H4 (cell line): ENCODE results near the gene GABRB3. TPM values are rescaled to one million over a fixed set of nuclear protein-coding genes. Genes with fewer than 3 reads are reported as not detected.
A peak's percentile ranks its signal among the peaks of the same experiment; 100 is the strongest.

Source experiments
- DNase-seq: peaks from one replicate; pipeline ENCODE4 v3.0.0-alpha.2; 2015; ENCODE audit warnings: low spot score
- total RNA-seq: library from RNA; depleted of rRNA; stranded (reverse); fragments of >200 nt; shearing (Covaris generic); gene quantifications from 2 replicates; pipeline ENCODE4 v1.2.3, GENCODE V29; 2014

The GABRB3 gene
- total RNA-seq, 1 experiment from 2014 or later = 21.1 TPM

DNA sequence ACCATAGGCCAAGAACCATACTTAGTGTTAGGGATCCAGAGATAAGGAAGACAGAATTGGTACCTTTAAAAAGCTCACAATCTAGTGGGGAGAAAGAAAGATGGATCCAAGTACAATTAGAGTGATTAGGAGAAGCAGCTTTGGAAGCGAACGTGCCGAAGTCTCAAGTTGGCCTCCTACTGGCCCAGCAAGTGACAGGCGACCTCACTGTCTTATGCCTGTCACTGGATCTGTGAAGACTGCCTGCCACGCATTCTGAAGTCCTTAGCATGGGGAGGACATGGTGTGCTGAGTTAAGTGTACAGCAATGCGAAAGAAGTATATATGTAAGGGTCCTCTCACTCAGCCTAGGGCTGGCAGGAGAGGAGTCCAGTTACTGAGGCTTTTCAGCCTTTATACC, 141.0 kb downstream of the GABRB3 start:
- no peak for DNase-seq

DNA sequence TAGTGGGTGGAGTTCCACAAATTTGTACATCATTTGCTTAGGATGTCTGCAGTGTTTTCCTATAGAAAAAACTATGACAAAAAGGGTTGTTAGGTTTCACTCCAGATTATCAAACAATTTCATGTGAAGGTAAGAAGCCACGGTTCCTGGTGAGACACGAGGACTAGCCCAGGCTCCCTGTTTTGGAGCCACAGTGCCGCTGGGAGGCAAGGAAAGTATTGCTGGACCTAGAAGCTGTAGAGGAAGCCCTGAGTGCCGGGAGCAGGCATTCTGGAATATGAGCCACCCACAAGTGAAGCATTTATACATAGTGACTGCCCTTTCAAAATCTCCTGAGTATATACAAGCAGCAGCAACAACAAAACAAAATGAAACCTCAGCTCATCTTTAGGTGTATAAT, 142.0 kb downstream of the GABRB3 start:
- DNase-seq = peak; percentile 22

DNA sequence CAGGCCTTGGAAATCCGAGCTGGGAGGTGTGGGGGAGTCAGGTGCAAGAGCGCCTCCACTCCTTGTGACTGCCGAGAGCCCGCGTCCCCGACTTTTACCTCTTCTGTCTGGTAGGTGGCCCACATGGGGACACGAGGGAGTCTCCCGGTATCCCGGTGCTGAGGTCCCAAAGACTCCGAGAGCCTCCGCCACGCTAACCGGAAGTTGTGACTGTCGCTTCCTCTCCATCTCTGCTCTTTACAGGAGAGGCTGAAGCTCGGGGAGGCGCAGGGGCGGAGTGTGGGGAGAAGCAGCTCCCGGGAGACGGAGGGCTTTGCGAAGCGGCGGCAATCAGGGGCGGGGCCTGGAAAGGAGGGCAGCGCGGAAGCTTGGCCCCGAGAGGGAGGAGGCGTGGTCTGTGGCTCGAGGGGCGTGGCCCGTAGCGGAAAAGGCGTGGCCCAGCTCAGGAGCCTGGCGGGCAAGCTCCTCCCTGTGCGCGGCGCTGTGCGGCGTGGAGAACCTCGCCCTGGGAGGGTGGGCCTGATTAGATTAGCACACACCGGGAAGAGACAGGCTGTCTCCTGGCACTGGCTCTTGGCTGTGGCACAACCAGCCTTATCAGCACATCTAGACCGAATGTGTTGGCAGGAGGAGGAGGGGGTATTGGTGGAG, 143.9 kb downstream of the GABRB3 start:
- peak; percentile 82 for DNase-seq

DNA sequence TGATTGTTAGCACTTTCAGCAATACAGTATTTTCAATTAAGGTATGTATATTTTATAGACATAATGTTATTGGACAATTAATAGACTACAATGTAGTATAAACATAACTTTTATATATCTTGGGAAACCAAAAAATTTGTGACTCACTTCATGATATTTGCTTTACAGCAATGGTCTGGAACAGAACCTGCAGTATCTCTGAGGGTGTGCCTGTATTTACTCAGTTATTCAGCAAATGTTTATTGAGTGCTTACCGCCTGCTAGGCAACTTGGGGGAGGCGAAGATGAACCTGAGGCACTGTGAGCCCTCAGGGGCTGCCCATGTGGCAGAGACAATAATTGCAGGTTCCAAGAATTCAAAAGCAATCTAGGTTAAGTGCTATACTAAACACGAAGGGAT, 144.8 kb downstream of the GABRB3 start:
- DNase-seq = no peak

DNA sequence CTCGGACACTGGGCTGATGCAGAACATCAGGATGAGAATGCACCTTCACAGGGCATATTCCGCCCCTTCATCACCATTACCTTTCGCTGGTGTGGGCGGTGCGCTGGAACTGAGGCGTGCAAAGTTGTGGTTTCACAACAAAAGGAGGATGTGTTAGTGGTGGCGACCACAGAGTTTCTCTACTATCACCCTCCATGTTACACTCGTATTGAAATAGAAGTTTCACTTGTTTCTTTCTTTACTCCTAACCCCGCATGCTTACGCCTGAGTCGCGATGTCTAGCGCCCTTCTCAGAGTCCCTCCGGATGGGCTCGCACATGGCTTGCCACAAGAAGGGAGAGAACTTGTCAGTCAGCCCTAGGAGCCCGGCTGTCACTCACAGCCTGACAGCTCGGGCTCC, 148.7 kb downstream of the GABRB3 start:
- no peak for DNase-seq

DNA sequence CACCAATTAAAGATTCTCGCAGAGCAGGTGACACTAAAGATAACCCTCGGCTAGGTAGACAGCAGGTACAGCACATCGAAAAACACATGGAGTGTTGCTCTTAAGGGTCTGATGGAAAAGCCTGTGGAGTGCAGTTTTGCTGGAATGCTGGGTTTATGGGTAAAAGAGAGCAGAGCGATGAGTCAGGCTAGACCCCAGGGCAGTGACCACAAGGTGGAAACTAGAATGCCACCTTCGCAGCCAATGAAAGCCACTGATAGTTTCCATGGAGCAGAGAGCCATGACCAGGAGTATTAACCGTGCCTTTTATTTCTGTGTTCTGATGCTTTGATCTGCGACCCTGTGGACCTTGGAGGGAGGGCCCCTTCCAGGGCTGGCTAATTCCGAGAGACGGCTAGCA, 149.8 kb downstream of the GABRB3 start:
- peak; percentile 54 for DNase-seq

DNA sequence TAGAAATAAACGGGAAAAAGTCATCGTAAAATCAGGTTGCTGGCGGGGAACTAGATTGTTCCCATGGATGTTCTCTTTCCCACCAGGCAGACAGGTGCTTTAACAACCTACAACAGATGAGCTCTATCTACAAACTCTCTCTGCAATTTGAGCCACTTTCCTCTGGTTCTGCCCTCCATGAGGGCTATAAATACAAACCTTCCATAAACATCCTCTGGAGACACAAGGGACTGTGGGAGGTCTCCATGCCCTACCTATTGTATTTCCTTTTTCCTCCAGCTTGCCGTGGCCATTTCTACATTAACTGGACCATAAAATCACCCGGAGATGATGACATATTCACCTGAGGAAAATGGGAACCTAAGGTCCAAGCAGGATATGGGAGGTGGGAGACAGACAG, 151.1 kb downstream of the GABRB3 start:
- DNase-seq = no peak

DNA sequence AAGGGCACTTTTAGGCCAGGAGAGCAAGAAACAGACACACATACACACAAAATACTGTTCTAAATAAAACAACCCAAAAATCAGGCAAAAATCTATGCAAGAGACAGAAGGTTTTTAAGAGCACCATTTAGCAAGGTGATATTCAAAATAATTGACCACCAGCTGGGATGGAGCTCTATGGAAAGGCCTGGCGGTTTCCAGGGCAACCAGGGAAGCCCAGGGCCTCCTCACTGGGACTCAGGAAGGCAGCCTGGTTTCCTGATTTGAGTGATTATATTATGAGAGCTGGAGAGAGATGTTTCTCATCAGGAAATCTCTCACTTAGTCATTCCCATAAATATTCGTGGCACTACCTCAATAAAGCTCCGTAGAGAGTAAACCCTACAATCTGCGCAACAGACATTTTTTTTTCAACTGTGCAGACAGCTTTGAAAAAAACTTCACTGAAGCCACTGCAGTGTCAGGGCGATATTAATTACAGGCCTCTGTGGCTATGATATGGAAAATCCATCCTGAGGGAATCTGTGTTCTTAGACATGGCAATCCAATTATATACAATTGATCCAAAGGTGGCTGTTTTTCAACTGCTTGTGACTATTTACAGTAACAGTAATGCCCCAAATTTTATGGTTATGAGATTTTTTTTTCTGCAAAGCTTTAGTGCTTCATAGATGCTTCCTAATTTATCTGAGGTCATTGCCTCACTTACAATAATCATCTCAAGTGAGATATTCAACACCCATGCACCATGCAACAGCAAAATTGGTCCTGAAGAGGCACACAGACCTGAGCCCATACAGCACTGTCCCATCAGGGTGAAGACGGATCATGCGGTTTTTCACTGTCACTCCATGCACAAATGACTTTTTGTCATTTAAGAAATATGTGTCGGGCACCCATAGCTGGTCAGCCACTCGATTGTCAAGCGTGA, 152.1 kb downstream of the GABRB3 start:
- DNase-seq = no peak

DNA sequence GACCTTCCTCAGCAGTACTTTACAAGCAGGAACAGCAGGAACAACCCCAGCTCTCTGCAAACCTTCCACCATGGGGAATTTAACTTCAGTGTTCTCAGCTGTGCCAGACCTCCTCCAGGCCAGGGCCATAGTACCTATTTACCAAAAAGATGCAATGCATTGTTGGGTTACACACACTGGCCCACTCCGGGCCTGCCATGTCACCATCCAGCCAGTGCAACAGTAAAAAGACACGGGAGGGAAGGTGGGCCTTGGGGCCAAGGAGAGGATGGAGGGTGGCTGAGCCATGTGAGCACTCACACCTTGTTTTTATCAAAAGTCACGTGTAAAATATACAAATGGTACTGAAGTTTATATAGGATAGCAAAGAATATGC, 157.0 kb downstream of the GABRB3 start:
- DNase-seq = no peak

DNA sequence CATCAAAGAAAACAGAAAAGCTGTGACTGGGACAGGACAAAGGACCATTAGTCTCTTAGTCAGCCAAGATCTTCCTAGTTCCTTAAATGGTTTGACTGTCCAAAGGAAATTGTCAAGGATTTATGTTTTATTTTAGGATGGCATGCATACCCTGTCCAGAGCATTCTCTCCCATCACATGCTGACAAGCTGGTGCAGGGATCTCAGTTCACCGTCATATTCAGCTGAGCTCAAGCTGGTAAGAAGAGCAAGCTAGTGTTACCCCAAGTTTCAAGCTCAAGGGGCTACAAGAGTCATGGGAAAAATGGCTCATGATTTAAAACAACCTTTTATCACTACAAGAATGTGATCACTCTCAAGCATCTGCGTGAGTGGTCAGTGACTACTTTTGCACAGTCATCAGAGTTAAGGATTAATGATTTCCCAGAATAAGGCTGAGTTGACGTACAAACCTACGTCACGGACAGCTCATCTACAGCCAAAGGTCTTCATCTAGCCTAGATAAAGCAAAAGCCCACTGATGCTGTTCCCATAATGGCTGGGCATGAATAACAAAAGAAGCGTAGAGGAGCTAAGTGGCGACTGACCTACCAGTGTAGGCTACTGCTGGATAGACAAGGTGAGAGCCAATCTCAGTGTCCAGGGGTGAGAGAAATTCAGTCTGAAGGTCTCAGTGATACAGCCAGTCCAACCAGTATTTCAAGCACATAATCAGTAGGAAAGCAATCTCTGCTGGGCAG, 157.5 kb downstream of the GABRB3 start:
- DNase-seq = no peak

DNA sequence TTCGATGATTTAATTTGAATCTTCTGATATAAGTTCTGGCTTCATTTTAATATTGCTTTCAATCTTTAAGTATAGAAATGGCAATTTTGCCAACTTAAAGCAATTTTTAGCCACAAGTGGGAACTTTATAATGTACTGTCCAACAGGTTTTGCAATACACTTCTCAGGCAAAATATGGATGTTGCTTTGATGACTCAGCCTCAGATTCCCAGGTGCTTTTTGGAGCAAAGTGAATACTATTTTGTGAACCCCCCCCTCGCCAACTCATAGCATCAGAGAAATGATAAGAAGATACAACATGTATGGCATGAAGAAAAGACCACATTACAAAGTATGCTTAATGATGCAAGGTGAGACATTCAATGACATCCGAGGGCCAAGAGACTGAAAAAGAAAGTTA, 158.1 kb downstream of the GABRB3 start:
- no peak for DNase-seq

DNA sequence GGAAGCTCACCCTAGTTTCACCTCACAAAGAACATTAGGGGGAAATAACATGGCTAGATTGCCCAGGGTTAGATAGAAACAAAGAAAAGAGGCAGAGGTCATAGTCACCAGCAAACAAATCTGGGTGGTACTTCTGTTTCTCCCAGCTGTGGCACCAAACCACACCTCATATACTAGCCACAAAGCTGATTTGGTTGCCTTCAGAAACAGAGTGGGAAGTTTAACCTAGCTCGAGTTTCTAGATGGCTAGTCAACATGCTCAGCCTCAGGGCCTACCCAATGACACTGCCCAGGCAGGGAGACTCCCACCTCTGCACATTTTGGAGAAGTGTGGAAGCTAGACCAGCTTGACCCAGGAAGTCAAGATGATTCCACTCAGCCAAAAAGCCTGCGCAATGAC, 174.2 kb downstream of the GABRB3 start:
- no peak for DNase-seq

DNA sequence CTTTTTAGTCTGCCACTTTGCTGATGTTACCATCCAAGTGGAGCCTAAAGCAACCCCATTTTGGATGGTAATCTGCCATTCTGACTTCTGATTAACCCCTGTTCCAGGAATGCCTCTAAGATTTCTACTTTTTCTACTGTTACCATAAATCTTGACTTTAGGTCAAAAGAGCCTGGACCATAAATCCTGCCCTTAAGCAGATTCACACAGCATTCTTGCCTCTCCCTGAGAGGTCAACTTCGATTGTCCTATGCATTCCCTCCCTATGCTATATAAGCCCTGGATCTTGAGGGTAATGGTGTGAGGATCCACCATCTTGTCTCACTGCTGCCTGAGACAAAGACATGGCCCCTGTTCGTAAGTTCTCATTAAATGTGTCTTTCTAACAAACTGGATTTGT, 177.3 kb downstream of the GABRB3 start:
- DNase-seq = no peak

DNA sequence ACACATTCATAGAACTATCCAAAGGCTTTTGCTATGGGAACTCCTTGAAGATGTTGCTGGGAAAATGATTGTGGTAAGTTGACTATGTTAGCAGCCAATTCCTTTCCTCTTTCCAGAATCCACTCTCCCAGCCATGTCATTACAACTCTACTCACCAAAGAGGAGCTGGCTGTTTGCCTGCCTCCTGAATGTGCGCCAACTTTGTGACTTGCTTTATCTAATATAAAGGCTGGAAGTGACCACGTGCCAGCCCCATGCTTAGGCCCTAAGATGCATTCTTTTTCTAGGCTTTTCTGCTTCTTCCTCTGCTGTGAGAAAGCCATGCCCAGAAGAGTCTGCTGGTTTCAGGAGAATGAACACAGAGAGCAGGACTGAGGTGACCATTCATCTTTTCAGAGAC, 182.2 kb downstream of the GABRB3 start:
- no peak for DNase-seq

DNA sequence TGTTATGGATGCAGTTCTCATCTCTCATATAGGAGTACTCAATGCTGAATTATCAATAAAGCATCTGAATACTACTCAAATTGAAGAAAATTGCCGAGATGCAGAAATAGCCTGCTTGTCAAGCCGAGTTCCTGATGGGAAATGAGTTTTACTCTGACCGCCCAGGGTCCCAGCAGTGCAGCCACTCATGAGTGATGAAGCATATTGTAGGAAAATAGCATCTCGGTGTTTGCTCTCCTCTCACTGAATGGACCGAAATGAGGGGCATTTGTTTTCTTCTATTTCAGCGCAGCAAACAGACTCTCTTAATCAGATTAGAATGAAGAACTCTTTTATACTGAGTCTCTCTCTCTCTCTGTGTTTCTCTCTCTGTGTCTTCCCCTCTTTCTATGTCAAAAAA, 190.0 kb downstream of the GABRB3 start:
- DNase-seq = no peak

DNA sequence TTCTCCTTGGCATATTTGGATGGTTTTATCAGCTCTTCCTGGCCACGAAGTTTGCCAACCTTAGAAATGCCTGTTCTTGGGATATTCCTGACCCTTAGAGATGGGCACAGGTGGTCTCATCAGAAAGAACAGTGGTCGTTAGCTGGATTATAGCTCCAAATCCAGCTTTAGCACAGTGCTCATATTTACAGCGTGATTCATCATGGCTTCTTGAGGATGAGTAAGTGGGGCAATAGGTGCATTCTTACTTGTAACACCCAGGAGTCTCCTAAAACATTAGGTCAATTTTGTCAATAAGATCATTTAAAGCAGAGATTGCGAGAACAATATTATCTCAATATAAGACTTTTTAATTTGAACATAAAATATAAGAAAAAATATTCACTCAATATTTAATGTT, 191.9 kb downstream of the GABRB3 start:
- no peak for DNase-seq

DNA sequence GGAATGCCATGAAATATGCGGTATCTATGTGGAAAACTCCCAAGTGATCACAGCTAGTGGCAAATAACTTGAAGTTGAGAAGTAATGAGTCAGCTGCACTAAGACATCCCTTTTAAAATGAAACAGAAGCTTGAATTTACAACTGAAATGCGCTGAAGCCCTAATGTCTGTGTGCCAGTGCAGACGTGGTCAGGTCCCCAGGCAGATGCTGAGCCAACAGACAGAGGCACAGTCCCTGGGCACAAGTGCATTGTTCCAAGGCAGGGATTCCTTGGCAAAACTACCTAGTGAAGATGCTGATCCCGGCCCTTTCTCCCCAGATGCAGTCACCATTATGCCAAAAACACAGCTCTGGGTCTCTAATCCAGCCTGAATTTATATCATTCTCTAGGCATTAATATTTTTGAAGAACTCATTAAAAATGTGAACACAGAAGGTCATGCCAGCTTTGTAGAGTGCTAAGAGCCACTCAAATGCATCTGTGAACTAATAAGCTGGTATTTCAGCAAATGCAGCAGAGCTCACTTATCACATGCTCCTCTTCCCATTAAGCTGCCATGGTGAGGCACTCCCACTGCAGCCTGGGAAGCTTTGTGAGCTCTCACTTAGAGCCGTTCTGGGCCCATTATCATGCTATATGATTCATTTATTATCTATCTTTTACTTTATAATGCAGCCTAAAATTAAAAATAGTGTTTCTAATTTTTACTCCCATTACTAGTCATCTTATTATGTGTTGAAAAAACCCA, 200.1 kb downstream of the GABRB3 start:
- DNase-seq = no peak

DNA sequence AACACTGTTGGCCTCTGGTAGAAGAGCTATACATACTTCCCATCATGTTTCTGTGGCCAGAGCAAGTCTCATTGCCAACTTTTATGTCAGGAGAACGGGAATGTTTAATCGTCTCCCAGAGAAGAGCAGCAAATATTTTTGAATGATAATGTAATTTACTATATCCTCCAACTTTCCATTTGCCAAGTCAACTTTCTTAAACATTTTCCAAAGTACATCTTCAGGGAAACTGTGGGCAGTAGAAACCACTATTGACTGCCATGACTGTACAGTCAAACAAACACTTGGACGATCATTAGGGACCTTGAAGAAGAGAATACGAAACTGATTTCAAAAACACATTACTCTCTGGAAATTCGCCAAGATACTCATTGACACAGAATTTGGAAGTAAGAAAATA, 201.5 kb downstream of the GABRB3 start:
- DNase-seq = no peak

DNA sequence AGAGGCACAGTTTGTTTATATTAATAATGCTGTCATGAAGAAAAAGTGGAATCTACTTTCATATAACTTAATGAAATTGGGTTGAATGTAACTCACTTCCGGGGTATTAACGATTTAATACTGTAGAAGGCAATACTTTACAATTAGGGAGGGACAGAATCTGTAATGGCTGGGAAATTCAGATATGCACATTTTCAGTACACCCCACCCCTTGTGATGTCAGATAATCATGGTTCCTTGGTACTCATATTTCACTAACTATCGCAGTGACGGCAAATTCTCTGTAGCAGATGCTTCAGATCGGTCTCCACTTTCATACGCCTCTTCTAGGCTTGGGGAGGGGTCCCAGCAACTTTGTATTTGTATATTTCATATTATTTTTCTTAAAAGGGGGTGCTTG, 207.3 kb downstream of the GABRB3 start:
- no peak for DNase-seq

DNA sequence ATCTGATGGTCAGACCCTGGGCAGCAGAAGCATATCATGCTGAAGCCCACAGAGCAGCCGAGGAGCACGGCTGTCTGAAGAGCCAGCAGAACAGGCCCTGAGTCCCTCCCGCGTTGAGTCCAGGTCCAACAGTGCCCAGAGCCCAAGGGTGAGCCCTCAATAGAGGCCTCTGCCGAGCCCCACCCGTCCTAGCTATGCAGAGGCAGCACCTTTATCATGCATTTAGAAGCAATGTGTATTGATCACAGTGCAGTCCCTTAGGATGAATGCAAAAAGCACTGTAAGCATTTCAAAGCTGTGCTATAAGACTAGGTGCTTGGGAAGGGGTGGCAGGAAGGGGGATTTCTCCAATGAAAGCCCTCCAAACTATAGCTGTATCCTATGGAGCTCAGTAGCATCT, 208.5 kb downstream of the GABRB3 start:
- DNase-seq = no peak

DNA sequence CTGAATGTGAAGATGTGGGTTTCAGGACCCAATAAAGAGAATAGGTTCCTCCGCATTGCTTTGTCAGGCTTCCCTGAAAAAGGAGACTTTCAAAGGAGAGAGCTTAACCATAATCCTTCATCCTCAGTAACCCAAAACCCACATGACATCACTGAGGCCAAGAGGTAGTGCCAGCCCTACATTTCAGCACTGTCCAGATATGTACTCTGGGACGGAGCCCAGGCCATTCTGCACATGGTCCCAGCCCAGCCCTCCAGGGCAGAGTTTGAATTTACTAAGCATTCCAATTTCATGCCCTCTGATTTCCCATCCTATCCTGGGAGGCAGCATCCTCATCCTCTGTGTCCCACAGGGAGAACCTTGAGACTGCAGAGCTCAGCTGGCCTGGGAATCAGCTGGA, 210.5 kb downstream of the GABRB3 start:
- no peak for DNase-seq

DNA sequence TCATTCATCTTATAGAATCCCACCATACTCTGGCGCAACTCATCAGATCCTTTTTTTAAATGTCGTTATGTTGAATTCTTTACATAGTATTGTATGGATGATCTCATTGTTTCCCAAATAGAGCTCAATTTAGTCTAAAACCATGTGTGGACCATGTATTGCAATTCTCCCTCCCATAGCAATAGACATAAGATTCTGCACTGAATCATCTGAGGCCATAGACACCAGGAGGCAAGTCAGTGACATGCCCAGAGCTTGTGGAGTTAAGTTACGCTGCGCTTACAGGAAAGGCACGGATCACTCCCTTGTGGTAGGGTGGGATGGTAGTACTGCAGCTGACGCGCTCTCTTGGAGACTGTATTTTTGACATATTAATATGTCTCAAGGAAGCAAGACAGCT, 211.0 kb downstream of the GABRB3 start:
- DNase-seq = no peak
